CD14-positive monocyte (primary cell): ENCODE measurements around the gene CPA2. TPM values are rescaled to one million over a fixed set of nuclear protein-coding genes. Genes with fewer than 3 reads are reported as not detected.

ENCODE experiments used
- DNase-seq, 3 donors: peaks; one replicate each; pipeline ENCODE4 v3.0.0-alpha.2; 2011 to 2022
- H2AFZ ChIP-seq: 2 replicates; pipeline ENCODE4 v1.6.0; 2012; ENCODE audit warnings: mild to moderate bottlenecking, low read depth, low read length, inconsistent platforms; ENCODE audit not compliant: insufficient read depth, poor library complexity, severe bottlenecking
- H3K27ac ChIP-seq, 2 donors: 1 replicate in 1 of 2; 2 replicates in 1 of 2; pipeline ENCODE4 v1.5.1; 2012 to 2013; ENCODE audit warnings: low read length in 2 of 2, control low read depth in 1 of 2, inconsistent platforms in 1 of 2, low read depth in 1 of 2, mild to moderate bottlenecking in 1 of 2
- H3K27me3 ChIP-seq, 2 donors: one replicate each; pipeline versions ENCODE4 v1.6.0 to v1.6.1; 2011 to 2013; ENCODE audit warnings: low read length in 2 of 2; ENCODE audit not compliant: control insufficient read depth in 2 of 2, insufficient read depth in 2 of 2
- H3K36me3 ChIP-seq, 2 donors: replicated peaks in 1 of 2; 1 replicate in 1 of 2; 2 replicates in 1 of 2; pipeline versions ENCODE4 v1.5.1 to v1.6.1; 2012 to 2013; ENCODE audit warnings: low read length in 2 of 2, control low read depth in 1 of 2, inconsistent platforms in 1 of 2, mild to moderate bottlenecking in 1 of 2; ENCODE audit not compliant: insufficient read depth in 2 of 2, control insufficient read depth in 1 of 2
- H3K4me1 ChIP-seq, 2 donors: 1 replicate in 1 of 2; 2 replicates in 1 of 2; pipeline versions ENCODE4 v1.5.1 to v1.6.1; 2012 to 2013; ENCODE audit warnings: low read length in 2 of 2, control low read depth in 1 of 2, inconsistent platforms in 1 of 2, mild to moderate bottlenecking in 1 of 2, moderate library complexity in 1 of 2; ENCODE audit not compliant: insufficient read depth in 2 of 2, control insufficient read depth in 1 of 2
- H3K4me2 ChIP-seq: replicated peaks from 2 replicates; pipeline ENCODE3; 2012; ENCODE audit warnings: low read length, moderate library complexity, mild to moderate bottlenecking; ENCODE audit not compliant: poor library complexity, severe bottlenecking; ENCODE audit errors: extremely low read depth
- H3K4me3 ChIP-seq, 3 experiments: fragments of 200-600 bp in 1 of 3; sonication (generic) in 1 of 3; replicated peaks in 1 of 3; 1 replicate in 2 of 3; 2 replicates in 1 of 3; pipeline ENCODE4 v1.5.1; 2011 to 2013; ENCODE audit warnings: low read length in 3 of 3, mild to moderate bottlenecking in 3 of 3, control low read depth in 2 of 3, low read depth in 2 of 3, inconsistent platforms in 1 of 3, moderate library complexity in 1 of 3
- H3K79me2 ChIP-seq: 2 replicates; pipeline ENCODE4 v1.6.0; 2012; ENCODE audit warnings: mild to moderate bottlenecking, control low read depth, inconsistent platforms, low read length, moderate library complexity; ENCODE audit not compliant: insufficient read depth
- H3K9ac ChIP-seq: 2 replicates; pipeline ENCODE4 v1.6.0; 2017; ENCODE audit warnings: low read length, mild to moderate bottlenecking; ENCODE audit not compliant: insufficient read depth, poor library complexity, severe bottlenecking
- H3K9me3 ChIP-seq, 2 donors: replicated peaks in 1 of 2; 1 replicate in 1 of 2; 2 replicates in 1 of 2; pipeline versions ENCODE4 v1.5.1 to v1.6.1; 2012 to 2013; ENCODE audit warnings: low read length in 2 of 2, control low read depth in 1 of 2; ENCODE audit not compliant: control insufficient read depth in 1 of 2, insufficient read depth in 1 of 2
- H4K20me1 ChIP-seq: 2 replicates; pipeline ENCODE4 v1.6.0; 2012; ENCODE audit warnings: mild to moderate bottlenecking, low read length, control low read depth, moderate library complexity; ENCODE audit not compliant: insufficient read depth
- H3K27ac Mint-ChIP-seq, 7 donors: one replicate each; pipeline ENCODE4 v1.8.0; 2020; ENCODE audit warnings: mild to moderate bottlenecking in 7 of 7, mixed read lengths in 7 of 7, moderate library complexity in 6 of 7, inconsistent platforms in 2 of 7
- H3K27me3 Mint-ChIP-seq, 3 donors: one replicate each; pipeline ENCODE4 v1.8.0; 2021 to 2022; ENCODE audit warnings: low read depth in 3 of 3, mild to moderate bottlenecking in 3 of 3, mixed read lengths in 3 of 3, moderate library complexity in 3 of 3, inconsistent platforms in 1 of 3
- H3K36me3 Mint-ChIP-seq, 2 donors: one replicate each; pipeline ENCODE4 v1.8.0; 2020; ENCODE audit warnings: mixed read lengths in 2 of 2, inconsistent platforms in 1 of 2, mild to moderate bottlenecking in 1 of 2
- H3K4me1 Mint-ChIP-seq: one replicate; pipeline ENCODE4 v1.8.0; 2020; ENCODE audit warnings: mild to moderate bottlenecking, mixed read lengths
- H3K4me3 Mint-ChIP-seq, 2 donors: one replicate each; pipeline ENCODE4 v1.8.0; 2020; ENCODE audit warnings: mild to moderate bottlenecking in 2 of 2, mixed read lengths in 2 of 2, moderate library complexity in 1 of 2
- H3K9me3 Mint-ChIP-seq, 7 donors: one replicate each; pipeline ENCODE4 v1.8.0; 2020 to 2022; ENCODE audit warnings: mixed read lengths in 7 of 7, mild to moderate bottlenecking in 6 of 7, moderate library complexity in 6 of 7, inconsistent platforms in 2 of 7
- CTCF ChIP-seq: fragments of 200-600 bp; IDR thresholded peaks from one replicate; pipeline ENCODE4 v1.8.0; 2022; ENCODE audit warnings: antibody characterized with exemption, mild to moderate bottlenecking
- WGBS: methylation state at CpG from one replicate; pipeline ENCODE4 v1.1.5; 2013; ENCODE audit warnings: missing lambda C conversion rate; ENCODE audit not compliant: insufficient coverage; 5-methylcytosine and 5-hydroxymethylcytosine counted together
- intact Hi-C, 2 donors: fragments of 100-400 bp; cut with micrococcal nuclease; formaldehyde crosslinking; loops; one replicate each; pipeline versions ENCODE4 v1.15.0 to v1.15.1; 2023
- polyA plus RNA-seq, 3 donors: library from polyadenylated mRNA; depleted of rRNA in 1 of 3; unstranded in 2 of 3; stranded (reverse) in 1 of 3; fragments of 300-500 nt in 2 of 3; fragments of >200 nt in 1 of 3; fragmentation: Illumina TruSeq in 2 of 3; gene quantifications; 1 replicate in 2 of 3; 2 replicates in 1 of 3; pipeline ENCODE4 v1.2.3, GENCODE V29; 2012 to 2021

The CPA2 gene
- polyA plus RNA-seq, 3 donors = not detected

GRCh38 chr7:130278860-130279259 is 12.2 kb downstream of the CPA2 start:
- H3K4me1 Mint-ChIP-seq = peaks cover 7% of the 10 kb centered on the region
- H3K36me3 ChIP-seq = no peaks in the 10 kb centered on the region
- H3K27me3 Mint-ChIP-seq = peaks cover 2 to 8% (median 3%) of the 10 kb centered on the region in 3 donors
- no peaks in the 10 kb centered on the region for H3K79me2 ChIP-seq
- intact Hi-C loops = no loop called here
- no peak overlapping the region for H3K4me3 Mint-ChIP-seq
- peaks cover 0 to 4% (median 2%) of the 10 kb centered on the region in 7 donors for H3K9me3 Mint-ChIP-seq
- no peaks in the 10 kb centered on the region for H4K20me1 ChIP-seq
- no peaks in the 10 kb centered on the region for H3K9me3 ChIP-seq
- no peak overlapping the region for H3K9ac ChIP-seq
- H3K4me1 ChIP-seq = peaks cover under 1 to 5% of the 10 kb centered on the region in 2 donors
- TF ChIP-seq CTCF = no peak
- H3K4me3 ChIP-seq = no peak overlapping the region
- H3K36me3 Mint-ChIP-seq = no peaks in the 10 kb centered on the region
- no peak overlapping the region for H3K27ac Mint-ChIP-seq
- H3K27ac ChIP-seq = no peak overlapping the region
- no peak overlapping the region for H2AFZ ChIP-seq
- DNase-seq = no peak
- H3K4me2 ChIP-seq = no peak overlapping the region
- peaks cover 0 to 3% of the 10 kb centered on the region in 2 donors for H3K27me3 ChIP-seq

DNA sequence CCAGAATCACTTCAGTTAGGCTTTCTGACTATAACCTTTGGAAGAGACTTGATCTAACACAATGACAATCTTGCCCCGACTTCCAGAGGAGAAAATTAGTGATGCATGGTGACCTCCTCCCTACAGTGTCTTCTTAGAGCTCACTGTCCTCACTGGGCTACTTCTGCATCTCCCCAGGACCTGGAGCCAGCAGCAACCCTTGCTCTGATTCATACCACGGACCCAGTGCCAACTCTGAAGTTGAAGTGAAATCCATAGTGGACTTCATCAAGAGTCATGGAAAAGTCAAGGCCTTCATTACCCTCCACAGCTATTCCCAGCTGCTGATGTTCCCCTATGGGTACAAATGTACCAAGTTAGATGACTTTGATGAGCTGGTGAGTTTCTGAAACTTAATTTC is 12.6 kb downstream of the CPA2 start:
- H3K4me1 ChIP-seq = peaks cover 0 to under 1% of the 10 kb centered on the region in 2 donors
- Mint-ChIP-seq H3K4me1 (peaks cover 8% of the 10 kb centered on the region), H3K9me3 (peaks cover 0 to 4% (median 2%) of the 10 kb centered on the region in 7 donors), H3K27ac (no peak overlapping the region), H3K36me3 (no peaks in the 10 kb centered on the region), H3K27me3 (peaks cover 0 to 4% (median 2%) of the 10 kb centered on the region in 3 donors), H3K4me3 (no peak overlapping the region)
- no peak overlapping the region for H3K4me2 ChIP-seq
- 100% methylated on average over 2 of the region's 2 CpGs for WGBS
- DNase-seq = no peak
- H2AFZ ChIP-seq = no peak overlapping the region
- H3K36me3 ChIP-seq = no peaks in the 10 kb centered on the region
- no peak for TF ChIP-seq CTCF
- H3K27ac ChIP-seq = no peak overlapping the region
- no peaks in the 10 kb centered on the region for H3K79me2 ChIP-seq
- no peaks in the 10 kb centered on the region for H4K20me1 ChIP-seq
- no peaks in the 10 kb centered on the region for H3K27me3 ChIP-seq
- H3K9ac ChIP-seq = no peak overlapping the region
- no peak overlapping the region for H3K4me3 ChIP-seq
- H3K9me3 ChIP-seq = no peaks in the 10 kb centered on the region
- intact Hi-C loops = no loop called here
